GM18498 (cell line): ENCODE measurements around the gene SCUBE2.

Source experiments
- ATAC-seq: cut with Tn5 transposase; IDR thresholded peaks from one replicate; pipeline ENCODE4 v1.9.1; 2021; ENCODE audit warnings: mild to moderate bottlenecking, moderate library complexity; ENCODE audit not compliant: unreplicated experiment

The SCUBE2 gene

DNA sequence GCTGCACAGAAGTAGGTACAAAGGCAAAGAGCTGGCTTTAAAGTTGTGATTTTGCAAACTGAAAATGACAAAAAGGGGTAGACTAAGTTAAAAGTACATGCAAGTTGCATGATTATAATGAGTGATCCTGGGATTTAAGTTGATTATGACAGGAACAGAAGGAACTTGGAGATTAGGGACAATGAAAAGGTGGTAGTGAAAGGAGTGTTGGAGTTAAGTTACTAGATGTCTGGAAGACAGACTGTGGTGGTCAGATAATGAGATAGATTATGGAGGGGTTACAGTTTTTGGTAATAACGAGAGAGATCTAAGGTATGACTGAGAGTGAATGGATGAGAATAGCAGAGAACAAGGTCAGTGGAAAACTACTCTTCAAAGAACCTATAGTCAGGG, 119.5 kb downstream of the SCUBE2 start:
- ATAC-seq, result no peak

DNA sequence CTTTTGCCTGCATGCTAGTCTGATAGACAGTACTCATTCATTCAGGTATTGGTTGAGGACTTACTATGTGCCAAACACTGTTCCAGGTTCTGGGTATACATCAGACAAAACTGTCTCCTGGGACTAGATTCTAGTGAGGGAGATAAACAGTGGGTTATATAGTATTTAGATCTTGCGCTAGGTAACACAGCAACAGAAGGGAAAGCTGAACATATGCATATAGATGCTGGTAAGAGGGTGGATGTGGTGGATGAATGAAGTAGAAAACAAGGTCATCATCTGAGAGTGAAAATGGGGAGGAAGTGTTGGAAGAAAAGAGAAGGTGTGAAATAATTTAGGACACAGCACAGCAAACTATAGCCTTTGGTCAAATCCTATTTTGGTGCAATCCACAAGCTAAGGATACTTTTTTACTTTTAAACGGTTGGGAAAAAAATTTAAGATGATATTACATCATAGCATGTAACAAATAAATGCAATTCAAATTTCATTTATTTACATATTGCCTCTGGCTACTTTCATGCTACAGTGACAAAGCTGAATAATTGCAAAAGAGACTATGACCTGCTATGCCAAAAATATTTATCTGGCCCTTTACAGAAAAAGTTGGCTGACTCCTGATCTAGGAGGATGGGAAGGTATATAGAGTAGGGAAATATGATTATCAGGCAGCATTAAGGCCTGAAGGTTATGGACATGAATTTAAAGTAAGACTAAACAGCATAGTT, 120.0 kb downstream of the SCUBE2 start:
- ATAC-seq, result no peak
